Activated T-helper 1 cell treated with Interleukin-2 at 50 U/mL for 16 hours (primary cell): ENCODE data around the gene PDE1C.

ENCODE experiments used
- DNase-seq: peaks from one replicate; pipeline ENCODE4 v3.0.0-alpha.2; 2020; ENCODE audit warnings: low read depth

PDE1C gene

DNA sequence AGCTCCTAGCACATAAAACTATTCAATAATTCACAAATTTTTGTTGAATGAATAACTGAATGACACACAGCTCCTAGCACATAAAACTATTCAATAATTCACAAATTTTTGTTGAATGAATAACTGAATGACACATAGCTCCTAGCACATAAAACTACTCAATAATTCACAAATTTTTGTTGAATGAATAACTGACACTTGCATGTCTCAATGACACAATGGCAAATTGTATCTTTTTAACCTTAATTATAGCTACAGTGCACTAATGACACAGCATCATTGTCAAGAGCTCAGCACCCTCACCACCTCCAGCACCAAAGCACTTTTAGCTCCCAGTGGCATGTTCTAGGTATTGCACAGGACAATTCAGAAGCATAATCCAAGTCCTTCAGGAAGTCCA lies 131.6 kb downstream of the PDE1C start:
- DNase-seq: no peak

DNA sequence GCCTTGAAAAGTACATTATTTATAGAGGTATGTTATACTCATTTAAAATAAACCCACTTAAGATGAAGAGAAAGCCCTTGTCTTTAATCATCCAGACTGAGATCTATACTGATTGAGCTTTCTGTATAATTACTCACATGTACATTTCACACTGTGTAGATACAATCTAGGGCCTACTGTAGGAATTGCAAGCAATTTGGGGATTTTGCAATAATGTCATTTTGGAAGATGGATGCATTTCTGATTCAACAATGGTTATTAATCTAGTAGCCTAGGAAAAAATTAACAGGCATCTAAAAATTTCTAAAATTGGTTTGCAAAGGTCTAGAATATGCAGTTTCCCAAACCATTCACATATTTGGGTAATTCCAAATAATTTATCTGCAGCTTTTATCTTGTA lies 132.2 kb downstream of the PDE1C start:
- DNase-seq: no peak

DNA sequence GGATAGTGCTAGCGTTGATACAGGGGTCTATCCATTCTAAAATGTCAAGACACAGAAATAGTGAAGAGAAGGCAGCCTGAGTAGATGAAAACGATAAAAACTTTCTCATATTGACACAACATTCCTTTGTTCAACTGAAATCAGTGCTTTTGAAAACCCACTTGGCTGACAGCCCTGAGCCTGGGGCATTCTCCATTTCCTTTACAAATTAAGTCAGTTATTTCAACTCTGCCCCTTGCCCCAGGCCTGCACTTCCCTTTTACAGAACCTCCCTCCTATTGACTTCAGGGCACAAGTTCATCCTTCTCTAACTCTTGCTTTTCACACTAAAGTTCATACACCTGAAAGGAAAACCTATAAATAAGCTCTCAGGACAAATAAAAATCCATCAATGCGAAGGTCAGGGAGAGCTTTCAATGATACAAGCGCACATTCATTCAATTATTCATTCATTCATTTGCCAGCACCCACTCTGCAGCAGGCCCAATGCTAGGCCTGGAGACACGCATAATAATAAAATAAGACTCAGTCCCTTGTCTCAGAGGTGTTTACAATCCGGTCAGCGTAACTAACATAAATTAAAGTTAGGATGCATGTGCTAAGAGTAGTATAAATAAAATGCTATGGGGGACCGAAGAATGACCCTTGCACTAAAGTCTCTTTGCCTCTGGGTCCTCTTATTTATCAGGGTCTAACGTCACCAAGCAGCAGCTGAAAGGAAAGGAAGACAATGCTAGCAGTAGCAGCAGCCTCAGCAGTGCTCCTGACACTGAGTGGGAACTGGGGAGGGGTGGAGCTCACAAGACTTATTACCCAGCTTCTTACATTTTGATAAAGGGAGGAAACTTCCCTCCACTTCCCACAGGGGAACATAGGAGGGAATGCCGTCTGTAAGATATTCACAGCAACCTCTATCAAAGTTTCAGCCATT lies 134.8 kb downstream of the PDE1C start:
- no peak for DNase-seq

DNA sequence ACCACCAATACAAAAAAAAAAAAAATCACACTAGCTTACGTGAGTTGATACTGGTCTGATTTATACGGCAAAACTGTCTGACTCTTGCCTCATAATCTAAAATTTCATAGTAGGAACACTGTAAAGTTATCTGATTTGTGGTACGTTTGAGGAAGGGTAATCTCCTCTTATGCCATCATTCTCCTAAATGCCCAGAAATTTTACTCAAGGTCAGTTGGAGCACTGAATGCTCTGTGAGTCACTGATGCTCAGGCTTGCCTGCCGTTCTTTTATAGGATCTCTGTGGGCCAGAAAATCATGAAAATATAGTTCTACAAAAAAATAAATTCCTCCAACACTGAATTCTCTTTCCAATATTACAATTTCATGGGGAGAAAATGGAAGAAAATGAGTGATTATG lies 135.7 kb downstream of the PDE1C start:
- no peak for DNase-seq

DNA sequence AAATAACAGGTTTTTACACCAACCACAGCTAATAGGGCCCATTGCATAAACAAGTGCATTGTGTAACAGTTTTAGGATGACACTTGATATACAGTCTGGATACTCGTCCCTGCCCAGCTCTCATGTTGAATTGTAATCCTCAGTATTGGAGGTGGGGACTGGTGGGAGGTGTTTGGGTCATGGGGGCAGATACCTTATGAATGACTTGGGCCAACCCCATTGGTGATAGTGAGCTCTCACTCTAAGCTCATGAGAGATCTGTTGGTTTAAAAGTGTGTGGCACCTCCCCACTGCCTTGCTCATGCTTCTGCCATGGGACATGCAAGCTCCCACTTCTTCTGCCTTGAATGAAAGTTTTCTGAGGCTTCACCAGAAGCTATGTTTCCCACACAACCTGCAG lies 136.7 kb downstream of the PDE1C start:
- DNase-seq: no peak

DNA sequence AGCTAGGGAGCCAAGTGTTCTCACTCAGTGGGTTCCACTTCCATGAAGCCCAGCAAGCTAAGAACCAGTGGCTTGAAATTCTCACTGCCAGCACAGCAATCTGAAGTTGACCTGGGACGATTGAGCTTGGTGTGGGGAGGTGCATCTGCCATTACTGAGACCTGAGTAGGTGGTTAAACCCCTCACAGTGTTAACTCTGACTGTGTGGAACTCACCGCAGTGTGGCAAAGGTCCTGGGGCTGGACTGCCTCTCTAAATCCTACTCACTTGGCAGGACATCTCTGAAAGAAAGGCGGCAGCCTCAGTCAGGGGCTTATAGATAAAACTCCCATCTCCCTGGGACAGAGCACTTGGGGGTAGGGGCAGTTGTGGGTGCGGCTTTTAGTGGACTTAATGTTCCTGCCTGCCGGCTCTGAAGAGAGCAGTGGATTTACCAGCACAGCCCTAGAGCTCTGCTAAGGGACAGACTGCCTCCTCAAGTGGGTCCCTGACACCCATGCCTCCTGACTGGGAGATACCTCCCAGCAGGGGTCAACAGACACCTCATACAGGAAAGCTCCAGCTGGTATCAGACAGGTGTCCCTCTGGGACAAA lies 143.1 kb downstream of the PDE1C start:
- DNase-seq: no peak

DNA sequence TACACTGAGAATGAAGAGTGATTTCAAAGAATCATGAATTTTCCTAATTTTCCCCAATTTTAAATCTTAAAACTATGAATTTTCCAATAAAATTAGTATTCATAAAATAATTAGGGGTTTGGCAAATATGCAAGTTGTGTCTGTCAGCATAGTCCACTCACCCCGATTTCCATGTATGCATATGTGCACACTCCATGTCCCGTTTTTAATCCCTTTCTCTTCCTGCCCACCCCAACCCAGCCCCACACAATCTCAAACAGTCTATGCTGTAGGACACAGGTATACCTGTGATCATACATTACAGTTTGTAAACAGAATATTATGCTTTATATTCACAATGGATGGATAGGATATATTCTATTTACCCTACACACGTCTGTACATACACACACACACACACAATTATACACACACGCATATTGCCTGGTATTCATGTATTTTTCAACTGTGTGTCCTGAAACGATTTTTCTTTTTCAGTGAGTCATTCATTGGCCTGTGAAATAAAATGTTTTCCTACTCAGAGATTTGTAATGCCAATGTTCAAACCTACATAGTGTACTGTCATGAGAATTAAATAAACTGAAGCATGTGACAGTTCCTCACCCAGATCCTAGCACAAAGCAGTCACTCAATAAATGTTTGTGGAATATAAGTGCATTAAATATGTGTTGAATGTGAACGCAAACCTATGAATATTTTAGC lies 144.3 kb downstream of the PDE1C start:
- DNase-seq: no peak

DNA sequence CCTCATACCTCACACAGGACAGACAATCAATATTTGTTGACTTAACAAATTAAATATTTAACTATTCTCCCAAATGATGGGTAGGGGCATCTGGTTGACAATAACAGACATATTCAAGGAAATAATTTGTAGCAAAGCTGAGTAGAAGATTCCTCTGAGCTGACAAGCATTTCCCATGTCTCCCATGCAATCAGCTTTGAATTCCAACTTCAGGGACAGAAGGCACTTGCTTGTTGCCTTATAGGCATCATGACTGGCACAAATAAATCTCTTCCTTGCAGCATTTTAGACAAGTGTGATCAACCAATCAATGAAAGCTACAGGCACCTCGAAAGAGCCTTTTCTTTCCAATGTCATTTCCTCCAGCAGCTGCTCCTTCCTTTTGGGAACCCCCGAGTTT lies 146.0 kb downstream of the PDE1C start:
- DNase-seq: no peak

DNA sequence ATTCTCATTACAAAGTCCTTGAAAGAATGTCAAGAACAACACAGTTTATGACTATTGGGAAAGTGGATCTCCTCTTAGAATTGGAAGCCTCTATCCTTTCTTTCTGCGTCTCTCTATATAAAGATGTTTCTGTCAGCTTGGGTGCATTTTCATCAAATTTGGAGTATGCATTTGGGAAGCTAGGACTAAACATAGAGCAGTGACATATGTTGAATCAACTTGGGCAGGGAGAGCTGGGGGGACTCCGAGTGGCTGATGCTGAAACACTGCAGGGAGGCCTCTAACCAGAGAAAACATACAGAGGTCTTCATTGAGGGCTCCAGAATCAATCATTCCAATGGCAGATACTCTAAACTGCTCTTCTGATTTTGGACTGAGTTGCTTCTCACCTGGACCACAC lies 147.4 kb downstream of the PDE1C start:
- DNase-seq: no peak

DNA sequence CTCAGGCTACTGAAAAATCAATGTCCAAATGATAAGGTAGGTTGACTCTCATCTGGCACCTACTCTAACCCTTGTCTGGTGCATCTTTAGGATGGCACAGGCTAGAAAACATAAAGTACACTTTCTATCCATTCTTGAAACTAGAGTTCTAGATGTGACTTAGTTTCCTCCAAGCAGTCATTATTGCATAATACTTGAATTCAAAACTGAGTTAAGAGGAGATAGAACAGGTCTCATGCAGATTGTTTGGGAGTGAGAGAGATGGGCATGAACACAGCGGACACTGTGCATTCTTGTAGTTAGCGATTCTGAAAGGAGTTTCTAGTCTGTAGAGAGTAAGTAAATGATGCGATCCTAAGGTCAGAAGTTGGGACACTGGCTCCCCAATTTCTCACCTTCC lies 149.2 kb downstream of the PDE1C start:
- DNase-seq: no peak

DNA sequence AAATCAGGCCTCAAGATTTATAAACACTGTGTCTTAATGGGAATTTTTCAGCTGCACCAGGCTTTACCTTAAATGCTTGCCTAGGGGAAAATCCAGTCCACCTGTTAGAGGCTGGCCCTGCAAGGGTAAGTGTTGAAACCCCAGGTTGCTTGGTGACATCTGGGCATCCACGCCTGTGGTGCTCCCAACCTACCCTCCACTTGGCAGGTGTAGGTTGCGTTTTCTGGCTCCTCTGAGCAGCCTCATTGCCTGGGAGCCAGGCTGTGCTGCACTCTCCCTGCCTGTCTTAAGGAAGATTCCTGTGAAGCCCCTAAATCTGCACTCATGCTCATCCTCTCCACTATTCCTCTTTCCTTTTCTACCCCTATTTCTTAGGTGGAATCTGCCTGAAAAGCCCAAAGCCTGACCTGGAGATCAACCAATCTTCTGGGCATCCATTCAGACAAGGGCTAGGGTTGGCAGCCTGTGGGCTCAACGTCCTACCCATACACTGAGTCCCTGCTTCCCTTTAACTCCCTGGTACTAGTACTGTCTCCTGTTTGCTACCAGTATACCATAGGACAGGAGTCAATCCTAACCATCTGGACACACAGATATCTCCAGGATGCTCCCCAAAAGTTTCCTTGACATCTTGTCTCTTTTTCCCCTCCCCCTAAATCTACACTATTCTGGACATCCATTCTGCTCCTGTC lies 150.4 kb downstream of the PDE1C start:
- DNase-seq: no peak

DNA sequence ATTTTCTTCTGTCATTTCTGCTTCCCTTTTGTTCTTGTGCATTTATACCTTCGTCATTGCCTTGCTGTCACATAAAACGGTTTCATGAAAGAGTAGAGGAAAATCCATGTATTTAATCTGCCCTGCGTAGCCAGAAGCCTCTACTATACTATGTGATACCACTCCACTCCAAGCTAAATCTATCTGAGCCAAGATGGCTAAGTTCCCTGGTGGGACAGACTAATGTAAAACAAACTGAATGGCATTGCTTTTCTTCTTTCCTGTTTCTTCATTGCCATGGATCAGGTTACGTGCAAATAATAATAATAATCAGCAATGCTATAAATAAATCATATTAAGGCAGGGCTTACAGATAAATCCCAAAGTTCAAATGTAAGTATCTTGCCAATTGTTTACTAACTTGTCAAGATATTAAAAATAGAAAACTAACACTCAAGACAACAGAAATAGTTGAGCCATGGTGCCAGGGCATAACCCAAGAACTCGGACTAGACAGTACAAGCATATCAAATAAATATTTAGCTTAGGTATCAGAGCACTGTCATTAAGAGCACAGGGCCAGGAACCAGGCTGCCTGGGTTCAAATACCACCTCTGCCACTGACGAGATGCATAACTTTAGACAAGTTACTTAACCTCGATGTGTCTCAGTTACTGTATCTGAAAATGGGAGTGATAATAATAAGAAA lies 151.4 kb downstream of the PDE1C start:
- DNase-seq: no peak

DNA sequence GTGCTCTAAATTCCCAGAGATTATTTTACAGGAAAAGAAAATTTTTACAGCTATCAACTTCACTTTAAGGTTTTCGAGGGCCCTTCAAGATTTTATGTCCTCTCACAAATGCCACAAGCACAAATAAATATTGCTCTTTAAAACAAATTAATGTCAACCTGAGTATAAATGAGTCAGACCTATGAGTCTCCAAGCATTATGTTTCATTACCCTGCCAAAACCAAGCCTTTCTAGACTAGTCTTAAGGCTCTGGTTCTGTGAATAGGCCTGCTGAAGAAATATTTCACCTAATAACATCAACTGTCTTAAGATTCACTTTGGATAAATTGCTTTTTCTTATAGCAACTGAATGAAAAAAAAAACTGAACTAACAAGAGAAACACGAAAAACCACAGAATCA lies 153.0 kb downstream of the PDE1C start:
- no peak for DNase-seq

DNA sequence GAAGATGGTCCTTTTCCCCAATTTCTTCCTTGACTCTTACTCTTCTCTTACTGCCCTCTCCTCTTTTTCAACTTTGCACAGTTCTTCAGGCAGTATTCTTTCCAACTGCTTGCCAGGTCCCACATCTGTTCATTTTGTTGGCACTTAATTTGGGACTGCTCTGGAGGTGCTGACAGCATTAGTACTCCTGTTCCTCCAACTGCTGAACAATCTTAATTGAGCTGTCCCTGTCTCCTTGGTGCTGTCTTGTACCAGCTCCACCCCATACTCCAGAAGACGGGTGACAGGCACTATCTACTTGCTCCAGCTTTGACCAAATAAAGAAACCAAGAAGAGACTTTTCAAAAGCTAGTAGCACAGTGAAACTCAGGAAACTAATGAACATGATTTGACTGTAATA lies 160.0 kb downstream of the PDE1C start:
- DNase-seq: no peak

DNA sequence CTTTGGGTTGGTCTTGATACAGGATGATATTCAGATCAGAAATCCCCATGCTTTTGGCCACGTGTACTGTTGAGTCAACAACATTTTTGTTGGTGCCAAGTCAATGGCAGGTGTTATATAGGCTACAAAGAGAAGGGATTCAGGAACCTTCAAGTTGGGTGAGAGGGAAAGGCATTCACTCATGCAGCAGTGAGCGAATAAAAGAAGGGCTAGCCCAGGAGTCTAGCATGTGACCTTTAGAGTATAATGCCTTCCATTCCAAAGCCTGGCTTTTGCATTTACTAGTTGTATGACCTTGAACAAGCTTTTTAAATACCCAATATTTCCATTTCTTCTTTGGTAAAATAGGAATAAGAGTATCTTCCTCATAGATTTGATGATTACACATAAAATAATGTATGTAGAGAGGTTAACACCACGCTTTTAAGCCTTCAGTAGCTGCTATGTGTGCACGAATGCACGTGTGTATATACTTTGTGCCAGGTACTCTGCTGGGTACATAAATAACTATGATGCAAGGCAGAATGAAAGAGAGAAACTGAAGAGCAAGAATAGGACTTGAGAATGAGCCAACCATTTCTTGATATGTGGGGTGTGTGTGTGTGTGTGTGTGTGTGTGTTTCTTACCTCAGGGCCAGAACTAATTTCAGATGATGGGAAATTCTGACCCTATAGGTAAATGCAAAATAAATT lies 163.6 kb downstream of the PDE1C start:
- DNase-seq: no peak

DNA sequence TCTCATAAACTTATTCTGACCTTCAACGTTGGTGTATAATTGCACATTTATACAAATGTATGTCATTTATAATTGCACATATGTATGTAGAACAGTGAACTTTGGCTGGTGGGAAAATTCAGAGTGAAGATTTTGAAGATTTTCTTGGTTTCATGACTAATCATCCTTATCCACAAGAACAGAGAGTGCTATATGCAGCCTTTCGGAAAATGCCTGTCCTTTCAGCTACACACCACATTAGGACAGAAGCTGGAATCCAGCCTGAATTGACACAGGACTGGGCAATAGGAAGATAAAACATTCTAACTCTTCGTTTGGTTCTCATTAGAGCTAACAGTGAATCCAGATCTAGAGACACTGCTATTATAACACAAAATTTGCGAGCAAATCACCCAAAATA lies 166.2 kb downstream of the PDE1C start:
- no peak for DNase-seq

DNA sequence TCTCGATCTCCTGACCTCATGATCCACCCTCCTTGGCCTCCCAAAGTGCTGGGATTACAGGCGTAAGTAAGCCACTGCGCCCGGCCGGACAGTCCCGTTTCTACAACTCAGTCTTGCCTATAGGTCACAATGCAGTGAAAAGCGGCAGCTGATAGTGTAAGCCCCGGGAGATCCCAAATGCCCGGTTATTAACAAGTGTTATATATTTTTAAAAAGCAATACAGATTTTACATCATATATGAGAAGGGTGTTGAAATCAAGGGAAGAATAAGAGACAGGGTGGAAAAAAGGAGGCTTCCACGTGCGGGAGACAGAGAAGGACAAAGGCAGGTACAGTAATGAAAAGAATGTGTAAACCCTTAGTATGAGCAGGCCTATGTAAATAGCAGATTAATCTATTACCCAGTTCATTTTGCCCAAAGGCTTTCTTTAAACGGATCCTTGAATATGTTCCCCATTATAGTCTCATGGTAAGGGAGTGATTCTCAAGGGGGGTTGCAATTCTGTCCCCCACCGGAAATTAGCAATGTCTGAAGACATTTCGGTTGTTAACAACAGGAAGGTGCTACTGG lies 170.8 kb downstream of the PDE1C start:
- DNase-seq: no peak

DNA sequence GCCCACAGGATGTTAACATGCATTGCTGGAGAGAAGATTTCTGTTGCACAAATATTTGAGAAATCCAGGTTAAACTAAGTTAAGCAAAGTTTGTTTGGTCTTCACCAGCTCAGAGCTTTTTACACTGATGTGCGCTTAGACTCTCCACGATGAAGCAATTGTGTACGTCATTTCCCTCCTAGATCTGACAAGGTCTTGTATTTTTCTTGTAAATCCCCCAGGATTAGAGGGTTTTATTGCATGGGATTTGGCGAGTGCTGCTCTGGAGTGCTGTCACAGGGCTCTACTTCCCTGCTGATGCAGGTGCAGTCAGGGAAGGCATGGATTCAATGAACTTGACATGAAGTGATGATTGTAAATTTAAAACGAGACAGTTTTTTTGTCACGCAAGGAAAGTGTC lies 173.3 kb downstream of the PDE1C start:
- DNase-seq: no peak

DNA sequence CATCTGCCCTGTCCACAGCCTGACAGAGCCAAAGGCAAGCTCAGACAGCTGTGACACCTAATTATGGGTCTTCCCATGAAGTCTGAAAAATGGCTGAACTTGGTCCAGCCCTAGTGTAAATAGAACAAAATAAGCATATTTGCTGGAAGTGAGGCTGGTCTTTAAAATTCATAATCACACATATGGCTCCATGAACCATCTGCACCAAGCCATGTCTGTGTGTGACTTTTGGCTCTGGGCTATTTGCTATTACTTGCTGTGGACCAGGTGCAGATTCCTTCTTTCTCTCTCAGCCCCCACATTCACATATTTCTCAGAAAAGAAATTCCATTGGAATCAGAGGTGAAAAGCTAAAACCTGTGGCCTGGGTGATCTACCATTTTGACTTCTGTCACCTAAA lies 175.9 kb downstream of the PDE1C start:
- DNase-seq: no peak

DNA sequence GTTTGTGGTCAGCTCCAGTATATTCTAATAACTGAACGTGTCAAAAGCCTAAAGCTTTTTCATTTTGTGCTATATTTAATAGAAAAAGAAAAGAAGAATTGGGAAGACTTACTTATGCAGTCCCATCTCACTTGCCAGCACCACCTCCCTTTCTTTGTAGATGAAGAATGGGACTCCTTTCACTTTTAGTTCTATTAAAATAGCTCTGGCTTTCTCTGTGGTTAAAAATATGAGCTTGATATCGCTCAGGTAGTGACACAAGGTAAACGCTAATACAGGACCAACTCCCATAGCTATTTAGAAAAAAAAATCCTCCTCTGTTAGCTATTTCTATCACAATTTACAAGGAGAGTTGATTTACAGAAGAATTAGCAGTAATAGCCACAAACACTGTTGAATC lies 176.8 kb downstream of the PDE1C start:
- no peak for DNase-seq
